NCI-H2171 treated with DMSO at 0.1 percent for 48 hours (cell line): Measurements from ENCODE around the gene GPLD1.
"Not testable (repeated sequence)": the region's sequence is repeated elsewhere in the genome, so short reads cannot be mapped to it uniquely, and the experiment has no call there.

ENCODE experiments used
- DNase-seq: peaks from one replicate; lab custom pipeline; 2025; lab: John Stamatoyannopoulos, UW

GPLD1 gene

GRCh38 chr6:24414531-24414930, 74.8 kb downstream of the GPLD1 start:
- DNase-seq: not testable (repeated sequence)

DNA sequence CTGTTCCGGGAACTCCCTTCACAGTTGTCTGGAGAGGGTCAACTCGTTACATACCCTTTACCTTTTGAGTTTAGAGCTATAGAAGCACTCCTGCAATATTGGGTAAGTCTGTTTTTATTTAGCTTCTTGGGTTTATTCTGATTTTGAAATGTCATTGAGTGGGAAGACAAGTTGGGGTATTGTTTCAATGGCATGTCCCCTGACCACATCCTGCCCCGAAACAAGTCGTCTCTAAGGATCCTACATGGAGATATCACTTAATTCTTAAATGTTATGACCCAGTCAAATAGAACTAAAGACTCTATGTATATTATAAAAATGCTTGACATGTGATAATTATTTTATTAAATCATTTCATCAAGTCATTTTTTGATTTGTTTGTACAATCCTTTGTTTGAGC, 77.1 kb downstream of the GPLD1 start:
- no peak for DNase-seq

GRCh38 chr6:24410622-24411021, 78.8 kb downstream of the GPLD1 start:
- DNase-seq: no peak

GRCh38 chr6:24408719-24409410, 80.5 kb downstream of the GPLD1 start:
- DNase-seq: no peak

GRCh38 chr6:24405262-24405661, 84.1 kb downstream of the GPLD1 start:
- DNase-seq: no peak

DNA sequence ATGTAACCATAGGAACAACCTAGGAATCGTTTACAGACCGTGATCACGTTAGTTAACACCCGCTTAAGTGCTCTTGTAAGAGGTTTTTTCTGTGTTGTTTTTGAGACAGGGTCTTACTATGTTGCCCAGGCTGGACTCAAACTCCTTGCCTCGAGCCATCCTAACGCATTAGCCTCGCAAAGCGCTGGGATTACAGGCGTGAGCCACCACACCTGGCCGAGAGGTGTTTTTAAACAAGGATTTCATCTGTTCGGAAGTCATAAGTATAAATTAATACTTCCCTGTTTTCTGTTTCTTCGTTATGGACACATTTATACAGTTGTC, 85.9 kb downstream of the GPLD1 start:
- DNase-seq: peak; percentile 29

GRCh38 chr6:24402697-24403500, 86.5 kb downstream of the GPLD1 start, which contains the start of gene MRS2:
TSS of gene MRS2 (plus strand) at chr6:24402936. CDS start at chr6:24403047, 111 bp downstream.
- DNase-seq: peak; percentile 93

DNA sequence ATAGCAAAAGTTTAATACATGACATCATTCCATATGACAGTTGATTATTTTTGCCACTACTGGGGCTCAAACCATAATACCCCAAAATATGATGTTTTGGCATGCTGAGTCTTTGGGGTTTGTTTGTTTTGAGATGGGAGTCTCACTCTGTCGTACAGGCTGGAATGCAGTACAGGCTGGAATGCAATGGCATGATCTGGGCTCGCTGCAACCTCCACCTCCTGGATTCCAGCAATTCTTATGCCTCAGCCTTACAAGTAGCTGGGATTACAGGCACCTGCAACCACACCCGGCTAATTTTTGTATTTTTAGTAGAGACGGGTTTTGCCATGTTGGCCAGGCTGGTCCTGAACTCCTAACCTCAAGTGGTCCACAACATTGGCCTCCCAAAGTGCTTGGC, 87.9 kb downstream of the GPLD1 start:
- DNase-seq: no peak

- not testable (repeated sequence) for DNase-seq
Measured at GRCh38 chr6:24400045-24401039, 89.0 kb downstream of the GPLD1 start.

DNA sequence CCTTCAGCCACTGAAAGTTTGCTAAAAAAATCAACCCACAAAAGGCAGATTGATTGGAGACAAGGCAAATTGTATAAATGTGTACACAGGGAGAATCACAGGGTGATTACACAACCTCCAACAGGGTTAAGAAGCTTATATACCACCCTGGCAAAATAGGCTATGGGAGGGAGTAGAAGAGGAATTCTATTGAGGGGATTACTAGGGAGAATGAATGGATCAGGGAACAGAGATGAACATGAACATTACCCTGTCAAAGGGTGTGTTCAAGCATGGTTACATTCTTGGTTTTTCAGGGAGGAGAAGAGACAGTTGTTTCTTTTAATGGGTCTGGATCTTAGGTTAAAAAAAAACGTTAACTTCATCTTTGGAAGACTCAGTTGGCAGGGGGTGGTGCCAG, 91.7 kb downstream of the GPLD1 start:
- DNase-seq: no peak

DNA sequence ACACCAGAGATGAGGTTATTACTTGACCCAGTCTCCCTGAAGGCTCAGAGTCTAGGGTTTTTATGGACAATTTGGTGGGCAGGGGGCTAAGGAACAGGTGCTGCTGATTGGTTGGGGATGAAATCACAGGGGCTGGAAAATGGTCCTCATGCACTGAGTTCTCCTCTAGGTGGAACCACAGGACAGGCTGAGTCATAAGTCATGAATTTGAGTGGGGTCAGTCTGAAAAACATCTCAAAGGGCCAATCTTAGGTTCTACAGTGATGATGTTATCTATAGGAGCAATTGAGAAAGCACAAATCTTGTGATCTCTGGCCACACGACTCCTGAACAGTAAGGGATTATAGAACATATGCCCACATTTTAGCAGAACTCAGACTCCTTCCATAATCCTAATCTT, 92.6 kb downstream of the GPLD1 start:
- no peak for DNase-seq

- no peak for DNase-seq
Measured at GRCh38 chr6:24394780-24395437, 94.5 kb downstream of the GPLD1 start.

DNA sequence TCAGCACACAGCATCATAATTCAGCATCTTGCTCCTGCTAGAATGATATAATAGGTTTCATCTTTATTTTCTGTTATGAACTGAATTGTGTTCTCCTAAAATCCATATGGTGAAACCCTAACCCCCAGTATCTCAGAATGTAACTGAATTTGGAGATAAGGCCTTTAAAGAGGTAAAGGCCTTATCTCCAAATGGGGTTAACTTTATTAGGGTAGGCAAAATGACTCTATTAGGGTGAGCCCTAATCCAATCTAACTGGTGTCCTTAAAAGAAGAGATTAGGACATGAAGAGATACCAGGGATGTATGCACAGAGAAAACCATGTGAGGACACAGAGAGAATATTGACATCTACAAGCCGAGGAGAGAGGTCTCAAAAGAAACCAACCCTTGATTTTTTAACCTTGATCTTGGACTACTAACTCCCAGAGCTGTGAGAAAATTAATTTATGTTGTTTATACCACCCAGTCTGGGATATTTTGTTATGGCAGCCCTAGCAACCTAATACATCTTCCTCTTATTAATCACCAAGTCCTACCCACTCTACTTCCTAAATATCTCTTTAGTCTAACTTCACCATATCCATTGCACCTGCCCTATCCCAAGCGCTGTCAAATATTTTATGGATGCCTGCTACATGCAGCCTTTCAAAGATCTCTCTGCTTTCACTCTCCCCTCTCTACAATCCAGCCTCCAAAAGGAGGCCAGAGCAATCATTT, 95.2 kb downstream of the GPLD1 start:
- no peak for DNase-seq

DNA sequence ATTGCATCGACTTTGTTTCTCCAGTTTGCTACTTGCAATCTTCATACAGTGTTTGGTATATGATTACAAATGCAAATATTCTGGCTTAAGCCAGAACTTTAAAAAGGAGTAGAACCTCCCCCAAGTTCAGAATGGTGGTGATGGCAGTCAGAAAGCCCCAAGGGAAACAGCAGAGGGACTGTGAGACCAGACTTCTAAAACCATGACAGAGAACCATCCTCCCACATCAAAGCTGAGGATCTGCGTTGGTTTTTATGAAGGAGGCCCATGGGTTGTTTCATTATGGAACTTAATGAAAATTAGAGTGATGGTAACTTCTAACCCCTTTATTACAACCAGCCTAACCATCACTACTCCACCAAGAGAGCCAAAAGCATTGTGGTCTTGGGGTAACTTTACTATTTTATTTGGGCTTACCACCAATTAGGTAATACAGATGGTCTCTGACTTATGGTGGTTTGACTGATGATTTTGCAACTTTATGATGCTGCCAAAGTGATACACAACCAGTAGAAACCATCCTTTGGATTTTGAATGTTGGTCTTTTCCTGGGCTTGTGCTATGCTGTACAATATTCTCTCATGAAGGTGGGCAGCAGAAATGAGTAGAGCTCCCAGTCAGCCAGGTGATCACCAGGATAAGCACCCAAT, 97.5 kb downstream of the GPLD1 start:
- DNase-seq: no peak

- no peak for DNase-seq
Measured at GRCh38 chr6:24391208-24391607, 98.2 kb downstream of the GPLD1 start.

DNA sequence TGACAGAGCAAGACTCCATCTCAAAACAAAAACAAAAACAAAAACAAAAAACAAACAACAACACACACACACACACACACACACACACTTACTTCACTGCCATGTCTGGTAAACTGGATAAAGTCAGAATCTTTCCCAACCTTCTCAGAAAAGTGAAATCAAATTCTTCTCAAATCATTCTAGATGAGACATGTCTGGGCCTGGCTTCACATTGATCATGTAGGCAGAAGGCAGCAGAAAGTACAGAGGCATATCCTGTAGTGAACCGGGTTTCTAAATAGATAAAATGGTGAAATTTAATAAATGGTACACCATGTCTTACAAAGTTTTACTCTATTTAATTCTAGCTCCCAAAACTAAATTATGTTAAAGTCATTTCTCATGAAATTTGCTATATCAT, 101.6 kb downstream of the GPLD1 start:
- DNase-seq: no peak

GRCh38 chr6:24385536-24386269, 103.7 kb downstream of the GPLD1 start:
- DNase-seq: no peak

DNA sequence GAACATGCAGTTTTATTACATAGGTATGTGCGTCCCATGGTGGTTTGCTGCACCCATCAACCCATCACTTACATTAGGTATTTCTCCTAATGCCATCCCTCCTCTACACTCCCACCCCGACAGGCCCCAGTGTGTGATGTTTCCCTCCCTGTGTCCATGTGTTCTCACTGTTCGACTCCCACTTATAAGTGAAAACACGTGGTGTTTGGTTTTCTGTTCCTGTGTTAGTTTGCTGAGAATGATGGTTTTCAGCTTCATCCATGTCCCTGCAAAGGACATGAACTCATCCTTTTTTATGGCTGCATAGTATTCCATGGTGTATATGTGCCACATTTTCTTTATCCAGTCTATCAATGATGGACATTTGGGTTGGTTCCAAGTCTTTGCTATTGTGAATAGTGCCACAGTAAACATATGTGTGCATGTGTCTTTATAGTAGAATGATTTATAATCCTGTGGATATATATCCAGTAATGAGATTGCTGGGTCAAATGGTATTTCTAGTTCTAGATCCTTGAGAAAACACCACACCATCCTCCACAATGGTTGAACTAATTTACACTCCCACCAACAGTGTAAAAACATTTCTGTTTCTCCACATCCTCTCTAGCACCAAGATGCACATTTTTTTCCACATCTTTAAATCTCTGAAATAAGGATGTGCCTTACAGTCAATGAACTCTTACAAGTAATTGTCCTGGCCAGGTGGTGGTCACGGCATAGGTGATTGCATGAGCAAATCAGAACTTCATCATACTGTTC, 104.8 kb downstream of the GPLD1 start:
- DNase-seq: not testable (repeated sequence)

DNA sequence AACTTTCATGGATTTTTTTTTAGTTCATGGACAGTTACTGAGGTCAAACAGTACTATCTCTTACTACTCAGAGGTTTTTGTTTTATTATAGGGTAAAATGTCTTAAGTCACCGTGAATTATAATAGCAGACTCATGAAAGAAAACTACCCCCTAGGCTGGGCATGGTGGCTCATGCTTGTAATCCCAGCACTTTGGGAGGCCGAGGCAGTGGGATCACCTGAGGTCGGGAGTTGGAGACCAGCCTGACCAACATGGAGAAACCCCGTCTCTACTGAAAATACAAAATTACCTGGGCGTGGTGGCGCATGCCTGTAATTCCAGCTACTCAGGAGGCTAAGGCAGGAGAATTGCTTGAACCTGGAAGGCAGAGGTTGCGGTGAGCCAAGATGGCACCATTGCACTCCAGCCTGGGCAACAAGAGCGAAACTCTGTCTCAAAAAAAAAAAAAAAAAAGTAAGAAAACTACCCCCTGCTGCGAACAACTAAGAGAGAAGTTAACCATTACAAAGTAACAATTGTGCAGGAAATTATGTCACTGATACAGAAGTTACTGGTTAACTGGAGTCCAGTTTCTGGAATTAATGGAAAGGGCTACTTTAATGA, 106.4 kb downstream of the GPLD1 start:
- not testable (repeated sequence) for DNase-seq
